ENCODE results near the gene CLCN7. TPM values are rescaled to one million over a fixed set of nuclear protein-coding genes. Genes with fewer than 3 reads are reported as not detected.

CLCN7 gene
- polyA plus RNA-seq, 10 donors = 19.8 to 37.5 (median 28.3) TPM

- DNase-seq = no peak
Observed at GRCh38 chr16:1464894-1465566, 9.8 kb downstream of the CLCN7 start.

GRCh38 chr16:1464196-1464893, 10.5 kb downstream of the CLCN7 start:
- no peak for DNase-seq

GRCh38 chr16:1461146-1461545, 13.7 kb downstream of the CLCN7 start:
- no peak for DNase-seq

- no peak for DNase-seq
Observed at GRCh38 chr16:1460602-1461138, 14.2 kb downstream of the CLCN7 start.

- no peak for DNase-seq
Observed at GRCh38 chr16:1459967-1460366, 14.9 kb downstream of the CLCN7 start.

- no peak for DNase-seq
Observed at GRCh38 chr16:1458977-1459341, 15.9 kb downstream of the CLCN7 start.

GRCh38 chr16:1458336-1458976, 16.4 kb downstream of the CLCN7 start:
- DNase-seq = no peak

GRCh38 chr16:1457489-1458245, 17.2 kb downstream of the CLCN7 start:
- DNase-seq = no peak

- no peak for DNase-seq
Observed at GRCh38 chr16:1456951-1457350, 17.9 kb downstream of the CLCN7 start.

GRCh38 chr16:1455190-1456171, 19.3 kb downstream of the CLCN7 start:
- DNase-seq = no peak

GRCh38 chr16:1454561-1454960, 20.3 kb downstream of the CLCN7 start:
- no peak for DNase-seq

- no peak for DNase-seq
Observed at GRCh38 chr16:1453316-1453715, 21.5 kb downstream of the CLCN7 start.

GRCh38 chr16:1452530-1452929, 22.3 kb downstream of the CLCN7 start:
- DNase-seq = no peak

GRCh38 chr16:1451702-1452392, 23.0 kb downstream of the CLCN7 start:
- DNase-seq = no peak

GRCh38 chr16:1450841-1451240, 24.0 kb downstream of the CLCN7 start:
- DNase-seq = no peak

- no peak for DNase-seq
Observed at GRCh38 chr16:1450218-1450617, 24.6 kb downstream of the CLCN7 start.

- no peak for DNase-seq
Observed at GRCh38 chr16:1449201-1449788, 25.5 kb downstream of the CLCN7 start.

GRCh38 chr16:1448536-1449116, 26.2 kb downstream of the CLCN7 start:
- no peak for DNase-seq

- DNase-seq = no peak
Observed at GRCh38 chr16:1447965-1448364, 26.9 kb downstream of the CLCN7 start.
